NCI-H2081 (cell line): ENCODE measurements around the gene IL36G.

ENCODE experiments used
- DNase-seq, 2 experiments: peaks; one replicate each; lab custom pipeline; 2025; lab: John Stamatoyannopoulos, UW

Gene IL36G

DNA sequence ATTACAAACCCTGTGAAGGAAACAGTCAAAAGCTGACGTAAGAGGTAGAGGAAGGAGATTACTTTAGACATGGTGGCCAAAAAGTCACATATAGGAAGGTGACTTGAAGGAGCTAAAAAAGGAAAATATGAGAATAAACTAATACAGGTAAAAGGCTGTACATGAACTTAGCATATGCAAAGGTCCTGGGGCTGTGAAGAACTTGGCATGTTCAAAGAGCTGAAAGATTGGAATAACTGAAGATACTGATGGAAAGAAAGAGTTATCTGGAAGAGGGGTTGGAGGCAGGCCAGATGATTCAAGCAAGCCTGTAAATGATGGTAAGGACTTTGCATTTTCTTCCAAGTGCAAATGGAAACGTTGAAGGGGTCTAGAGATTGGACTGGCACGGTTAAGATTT is 40.7 kb downstream of the IL36G start:
- no peak for DNase-seq

DNA sequence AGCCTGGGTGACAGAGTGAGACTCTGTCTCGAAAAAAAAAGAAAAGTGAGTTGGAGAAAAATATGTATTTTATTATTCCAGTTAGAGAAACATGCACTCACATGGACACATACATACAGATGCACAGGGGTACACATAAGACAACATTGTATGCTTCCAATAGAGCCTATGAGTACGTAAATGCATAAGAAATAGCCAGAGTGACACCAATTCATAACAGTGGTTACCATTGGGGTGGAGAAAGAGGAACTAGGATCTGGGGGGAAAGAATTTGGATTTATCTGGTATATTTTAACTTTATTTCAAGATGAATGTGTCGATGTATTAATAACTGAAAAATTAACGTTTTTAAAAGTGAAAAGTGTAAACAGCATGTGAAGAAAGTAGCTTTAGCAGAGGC is 43.5 kb downstream of the IL36G start:
- no peak for DNase-seq

DNA sequence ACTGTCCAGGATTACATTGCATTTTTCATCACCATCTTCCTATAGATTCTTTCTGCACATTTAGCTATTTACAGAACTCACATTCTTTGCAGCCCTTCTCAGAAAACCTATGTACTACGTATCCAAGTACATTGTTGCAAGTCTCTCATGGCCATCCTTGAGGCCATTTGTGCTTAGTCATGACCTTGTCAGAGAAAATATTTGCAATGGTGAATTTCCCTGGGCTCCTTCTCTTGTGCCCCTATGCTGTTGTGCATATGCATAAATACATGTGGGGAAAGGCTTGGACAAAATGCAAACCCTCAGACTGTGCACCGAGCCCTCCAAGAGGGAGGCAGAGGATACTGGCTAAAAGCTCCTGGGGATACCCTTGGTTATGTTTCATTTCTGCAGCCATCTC is 47.0 kb downstream of the IL36G start:
- no peak for DNase-seq

DNA sequence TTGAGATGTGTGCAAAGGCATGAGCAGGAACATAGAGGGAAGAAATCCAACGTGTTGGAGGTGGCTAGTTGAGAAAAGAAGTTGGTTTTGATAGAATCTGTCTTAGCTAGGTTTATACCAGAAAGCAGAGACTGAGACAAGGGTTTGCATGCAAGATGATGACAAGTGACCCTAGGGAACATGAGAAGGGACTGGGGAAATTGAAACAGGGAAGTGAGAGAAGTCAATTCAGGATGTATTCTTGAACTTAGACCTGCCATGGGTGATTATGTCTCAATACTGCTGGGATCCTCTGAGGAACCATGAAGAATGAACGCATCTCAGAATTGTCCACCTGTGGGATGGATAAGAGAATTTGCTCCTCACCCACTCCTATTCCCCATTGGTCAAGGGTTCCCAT is 47.9 kb downstream of the IL36G start:
- no peak for DNase-seq

DNA sequence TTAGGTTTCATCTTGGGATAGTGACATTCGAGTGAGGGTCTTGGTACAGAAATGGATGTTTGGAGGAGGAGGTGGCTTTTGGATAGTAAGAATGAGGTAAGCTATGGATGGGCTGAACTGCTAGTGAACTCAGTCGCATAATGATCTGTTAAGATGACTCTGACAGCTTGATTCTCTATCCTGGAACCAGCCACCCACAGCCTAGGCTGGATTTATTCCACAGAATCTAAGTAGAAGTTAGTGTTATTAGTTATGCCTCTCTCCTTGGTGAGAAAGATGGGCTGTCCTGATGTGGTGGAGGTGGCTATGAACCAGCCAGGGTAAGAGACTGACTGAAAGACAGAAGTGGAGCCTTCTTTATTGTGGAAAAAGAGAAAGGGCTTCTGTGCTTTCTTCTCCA is 49.9 kb downstream of the IL36G start:
- no peak for DNase-seq

DNA sequence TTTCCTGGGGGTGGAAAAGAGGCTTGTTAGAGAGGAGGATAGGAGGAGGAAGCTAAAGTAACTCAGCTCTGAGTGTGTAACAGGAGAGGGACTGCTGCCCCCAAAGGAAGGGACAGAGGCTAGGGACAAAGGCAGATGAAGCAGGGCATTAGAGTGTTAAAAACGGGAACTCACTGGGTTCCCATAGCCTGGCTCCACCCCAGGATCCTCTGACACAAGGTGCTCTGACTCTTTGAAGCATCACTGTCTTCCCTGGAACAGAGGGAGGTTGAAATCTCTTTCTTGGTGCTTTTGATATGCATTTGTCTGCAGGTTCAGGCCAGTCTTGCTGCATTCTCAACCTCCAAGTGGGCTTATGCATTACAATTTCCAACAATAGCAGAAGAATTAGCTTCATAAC is 50.3 kb downstream of the IL36G start:
- no peak for DNase-seq

DNA sequence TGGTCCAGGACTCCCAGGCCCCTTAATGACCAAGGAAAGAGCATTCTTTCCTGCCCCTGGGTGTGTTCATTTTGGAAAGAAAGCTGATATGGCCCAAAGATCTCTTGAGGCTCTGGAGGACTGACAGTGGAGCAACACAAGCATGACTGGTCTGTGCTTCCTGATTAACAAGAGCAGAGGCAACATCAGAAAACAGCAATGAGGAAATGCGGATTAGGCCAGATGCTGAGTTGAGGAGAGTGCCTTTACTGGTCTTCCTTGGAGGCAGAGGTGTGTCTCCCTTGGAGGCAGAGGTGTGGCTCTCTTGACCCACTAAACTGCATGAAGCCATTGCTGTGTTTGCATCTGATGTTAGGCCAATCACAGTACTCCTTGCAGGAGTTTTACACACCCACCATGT is 54.9 kb downstream of the IL36G start:
- no peak for DNase-seq

DNA sequence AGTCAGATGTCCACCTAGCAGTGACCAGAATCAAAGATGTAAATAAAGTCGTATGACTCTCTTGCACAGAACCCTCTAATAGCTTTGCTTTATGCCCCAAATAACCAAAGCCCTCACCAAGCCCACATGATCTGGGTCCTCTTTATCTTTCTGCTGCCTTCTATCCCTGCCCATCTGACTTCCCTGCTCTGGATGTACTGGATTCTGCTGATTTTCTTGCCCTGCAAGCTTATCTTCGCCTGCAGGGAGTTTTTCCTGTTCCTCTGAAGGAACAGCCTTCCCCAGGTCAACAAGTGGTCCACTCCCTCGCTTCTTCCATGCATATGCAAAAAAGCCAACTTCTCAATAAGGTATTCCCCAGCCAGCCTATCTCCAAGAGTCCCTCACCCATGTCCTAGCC is 56.2 kb downstream of the IL36G start:
- DNase-seq = no peak
